HepG2 (cell line): Measurements from ENCODE around the gene SOAT2. TPM values are rescaled to one million over a fixed set of nuclear protein-coding genes. Genes with fewer than 3 reads are reported as not detected.
A peak's percentile ranks its signal among the peaks of the same experiment; 100 is the strongest.

Source experiments
- DMAP1 ChIP-seq: IDR thresholded peaks from 2 replicates; pipeline ENCODE4 v1.6.1; 2016
- KMT2B ChIP-seq: IDR thresholded peaks from 2 replicates; pipeline ENCODE4 v1.6.1; 2016; ENCODE audit warnings: missing genetic modification reagents, missing compliant biosample characterization
- NRL ChIP-seq: sonication (generic); formaldehyde crosslinking; IDR thresholded peaks from 2 replicates; pipeline ENCODE4 v1.5.0; 2020; ENCODE audit warnings: missing genetic modification reagents, mild to moderate bottlenecking, moderate library complexity, borderline replicate concordance
- SNAPC2 ChIP-seq: sonication (generic); formaldehyde crosslinking; IDR thresholded peaks from 2 replicates; pipeline ENCODE4 v1.8.1; 2022; ENCODE audit warnings: mild to moderate bottlenecking, missing genetic modification reagents
- SRY ChIP-seq: sonication (generic); formaldehyde crosslinking; IDR thresholded peaks from 2 replicates; pipeline ENCODE4 v1.8.0; 2022; ENCODE audit warnings: mild to moderate bottlenecking, missing genetic modification reagents
- STAT5B ChIP-seq: sonication (generic); formaldehyde crosslinking; IDR thresholded peaks from 2 replicates; pipeline ENCODE4 v1.4.0; 2020; ENCODE audit warnings: missing genetic modification reagents
- TARDBP ChIP-seq: sonication (generic); formaldehyde crosslinking; IDR thresholded peaks from 2 replicates; pipeline ENCODE4 v1.8.0; 2022; ENCODE audit warnings: mild to moderate bottlenecking, missing genetic modification reagents
- U2AF2 ChIP-seq: fragments of 200-400 bp; formaldehyde crosslinking; IDR thresholded peaks from 2 replicates; pipeline ENCODE4 v1.6.1; 2017; ENCODE audit warnings: low read depth, mild to moderate bottlenecking, low read length
- ZBTB42 ChIP-seq: sonication (generic); formaldehyde crosslinking; IDR thresholded peaks from 2 replicates; pipeline ENCODE4 v1.5.0; 2020; ENCODE audit warnings: mild to moderate bottlenecking, missing genetic modification reagents
- ZFP82 ChIP-seq: sonication (generic); formaldehyde crosslinking; IDR thresholded peaks from 2 replicates; pipeline ENCODE4 v1.5.1; 2020; ENCODE audit warnings: mild to moderate bottlenecking, missing genetic modification reagents, borderline replicate concordance
- ZNF143 ChIP-seq: sonication (generic); formaldehyde crosslinking; IDR thresholded peaks from 2 replicates; pipeline ENCODE4 v1.4.0; 2020; ENCODE audit warnings: missing genetic modification reagents
- ZNF3 ChIP-seq: IDR thresholded peaks from 2 replicates; pipeline ENCODE4 v1.7.0; 2017; ENCODE audit warnings: inconsistent platforms
- ZNF329 ChIP-seq: sonication (generic); formaldehyde crosslinking; IDR thresholded peaks from 2 replicates; pipeline ENCODE4 v1.9.0; 2021; ENCODE audit warnings: low read depth, mild to moderate bottlenecking, missing genetic modification reagents
- ZNF432 ChIP-seq: sonication (generic); formaldehyde crosslinking; IDR thresholded peaks from 2 replicates; pipeline ENCODE4 v1.5.0; 2020; ENCODE audit warnings: missing genetic modification reagents, mild to moderate bottlenecking, borderline replicate concordance
- ZNF446 ChIP-seq: sonication (generic); formaldehyde crosslinking; IDR thresholded peaks from 2 replicates; pipeline ENCODE4 v1.5.0; 2020; ENCODE audit warnings: mild to moderate bottlenecking, missing genetic modification reagents
- ZNF841 ChIP-seq: sonication (generic); formaldehyde crosslinking; IDR thresholded peaks from 2 replicates; pipeline ENCODE4 v1.8.1; 2023; ENCODE audit warnings: missing genetic modification reagents, borderline replicate concordance
- polyA plus RNA-seq, 8 experiments: library from polyadenylated mRNA; depleted of rRNA in 3 of 8; stranded (reverse) in 7 of 8; unstranded in 1 of 8; fragments of >200 nt; fragmentation: Illumina TruSeq in 4 of 8; extraction: Trizol in 4 of 8; gene quantifications; 2 replicates each; pipeline versions ENCODE4 v1.2.1 to v1.2.3, GENCODE V29; 2011 to 2016; ENCODE audit warnings: low read depth in 4 of 8, missing spikeins in 1 of 8, mixed read lengths in 1 of 8; ENCODE audit not compliant: insufficient read depth in 1 of 8
- total RNA-seq, 5 experiments: library from RNA; depleted of rRNA; stranded (reverse); fragments of >200 nt; fragmentation: Illumina TruSeq; extraction: Trizol; gene quantifications; 2 replicates each; pipeline ENCODE4 v1.2.3, GENCODE V29; 2016; ENCODE audit warnings: low read depth in 1 of 5
- TF ChIP-seq, protein P1 (sequence below): sonication (generic); formaldehyde crosslinking; conservative IDR thresholded peaks from 2 replicates; pipeline ENCODE4 v1.8.0; 2022; ENCODE audit warnings: low read depth, missing genetic modification reagents
- TF ChIP-seq, protein P2 (sequence below): sonication (generic); formaldehyde crosslinking; IDR thresholded peaks from 2 replicates; pipeline ENCODE4 v1.5.1; 2020; ENCODE audit warnings: mild to moderate bottlenecking, missing genetic modification reagents
- TF ChIP-seq, protein P3 (sequence below): sonication (generic); formaldehyde crosslinking; IDR thresholded peaks from 2 replicates; pipeline ENCODE4 v1.4.0; 2020; ENCODE audit warnings: low read depth, mild to moderate bottlenecking, missing genetic modification reagents
- TF ChIP-seq, protein P4 (sequence below): IDR thresholded peaks from 2 replicates; pipeline ENCODE4 v1.6.1; 2018; ENCODE audit warnings: missing genetic modification reagents
- TF ChIP-seq, protein P5 (sequence below): sonication (generic); formaldehyde crosslinking; IDR thresholded peaks from 2 replicates; pipeline ENCODE4 v1.4.0; 2020; ENCODE audit warnings: mild to moderate bottlenecking, missing genetic modification reagents

Gene SOAT2
- total and polyA plus RNA-seq, 2 of the 13 experiments (the other 11 are each of a cell fraction or from before 2014, with no cell fraction given), result 14.9 to 108 TPM

DNA sequence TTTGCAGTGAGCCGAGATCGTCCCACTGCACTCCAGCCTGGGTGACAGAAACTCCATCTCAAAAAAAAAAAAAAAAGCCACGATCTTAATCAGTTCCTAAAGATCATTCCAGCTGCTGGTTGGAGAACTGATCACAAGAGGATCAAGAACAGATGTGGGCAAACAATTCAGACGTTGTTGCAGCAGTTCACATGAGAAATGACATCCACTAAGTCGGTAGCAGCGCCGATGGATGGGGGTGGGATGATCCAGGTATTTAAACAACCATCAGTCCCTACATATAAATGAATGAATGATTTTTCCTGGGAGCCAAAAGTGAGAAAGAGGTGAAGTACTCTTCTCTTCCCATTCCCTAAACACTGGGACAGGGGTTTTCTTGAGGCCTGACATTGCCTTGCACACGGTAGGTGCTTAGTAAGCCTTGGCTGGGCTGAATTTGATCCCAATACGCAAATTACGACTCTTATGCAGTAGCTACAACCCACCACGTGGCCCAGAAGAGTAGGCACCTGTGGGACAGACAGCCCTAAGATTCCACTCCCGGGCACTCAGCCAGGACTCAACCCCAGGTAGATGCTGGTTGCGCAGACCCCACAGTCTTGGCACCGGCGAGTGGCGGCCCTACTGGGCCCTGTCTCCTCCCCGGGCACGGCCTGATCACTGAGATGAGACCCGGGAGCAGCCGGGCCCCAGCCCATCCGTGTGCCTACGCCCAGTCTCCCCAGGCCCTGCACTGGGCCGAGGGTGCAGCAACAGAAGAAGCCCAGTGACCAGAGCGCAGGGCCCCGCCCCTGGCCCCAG is 24.7 kb upstream of the SOAT2 start (continued):
- TF ChIP-seq, protein P1, sequence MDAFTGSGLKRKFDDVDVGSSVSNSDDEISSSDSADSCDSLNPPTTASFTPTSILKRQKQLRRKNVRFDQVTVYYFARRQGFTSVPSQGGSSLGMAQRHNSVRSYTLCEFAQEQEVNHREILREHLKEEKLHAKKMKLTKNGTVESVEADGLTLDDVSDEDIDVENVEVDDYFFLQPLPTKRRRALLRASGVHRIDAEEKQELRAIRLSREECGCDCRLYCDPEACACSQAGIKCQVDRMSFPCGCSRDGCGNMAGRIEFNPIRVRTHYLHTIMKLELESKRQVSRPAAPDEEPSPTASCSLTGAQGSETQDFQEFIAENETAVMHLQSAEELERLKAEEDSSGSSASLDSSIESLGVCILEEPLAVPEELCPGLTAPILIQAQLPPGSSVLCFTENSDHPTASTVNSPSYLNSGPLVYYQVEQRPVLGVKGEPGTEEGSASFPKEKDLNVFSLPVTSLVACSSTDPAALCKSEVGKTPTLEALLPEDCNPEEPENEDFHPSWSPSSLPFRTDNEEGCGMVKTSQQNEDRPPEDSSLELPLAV, result no peak
- TF ChIP-seq SNAPC2 (CRISPR knock-in tag), result no peak
- TF ChIP-seq ZNF432 (CRISPR knock-in tag), result no peak
- TF ChIP-seq DMAP1 (CRISPR knock-in tag), result peak; percentile 29; the same call in 1 of the 2 replicates
- TF ChIP-seq U2AF2, result no peak
- no peak for TF ChIP-seq KMT2B (CRISPR knock-in tag)
- TF ChIP-seq ZNF841 (CRISPR knock-in tag), result no peak
- TF ChIP-seq ZNF143 (CRISPR knock-in tag), result no peak
- TF ChIP-seq STAT5B, result 0 out of 2 replicates have a peak, but pooled peaks have one; percentile 45
- TF ChIP-seq, protein P2, sequence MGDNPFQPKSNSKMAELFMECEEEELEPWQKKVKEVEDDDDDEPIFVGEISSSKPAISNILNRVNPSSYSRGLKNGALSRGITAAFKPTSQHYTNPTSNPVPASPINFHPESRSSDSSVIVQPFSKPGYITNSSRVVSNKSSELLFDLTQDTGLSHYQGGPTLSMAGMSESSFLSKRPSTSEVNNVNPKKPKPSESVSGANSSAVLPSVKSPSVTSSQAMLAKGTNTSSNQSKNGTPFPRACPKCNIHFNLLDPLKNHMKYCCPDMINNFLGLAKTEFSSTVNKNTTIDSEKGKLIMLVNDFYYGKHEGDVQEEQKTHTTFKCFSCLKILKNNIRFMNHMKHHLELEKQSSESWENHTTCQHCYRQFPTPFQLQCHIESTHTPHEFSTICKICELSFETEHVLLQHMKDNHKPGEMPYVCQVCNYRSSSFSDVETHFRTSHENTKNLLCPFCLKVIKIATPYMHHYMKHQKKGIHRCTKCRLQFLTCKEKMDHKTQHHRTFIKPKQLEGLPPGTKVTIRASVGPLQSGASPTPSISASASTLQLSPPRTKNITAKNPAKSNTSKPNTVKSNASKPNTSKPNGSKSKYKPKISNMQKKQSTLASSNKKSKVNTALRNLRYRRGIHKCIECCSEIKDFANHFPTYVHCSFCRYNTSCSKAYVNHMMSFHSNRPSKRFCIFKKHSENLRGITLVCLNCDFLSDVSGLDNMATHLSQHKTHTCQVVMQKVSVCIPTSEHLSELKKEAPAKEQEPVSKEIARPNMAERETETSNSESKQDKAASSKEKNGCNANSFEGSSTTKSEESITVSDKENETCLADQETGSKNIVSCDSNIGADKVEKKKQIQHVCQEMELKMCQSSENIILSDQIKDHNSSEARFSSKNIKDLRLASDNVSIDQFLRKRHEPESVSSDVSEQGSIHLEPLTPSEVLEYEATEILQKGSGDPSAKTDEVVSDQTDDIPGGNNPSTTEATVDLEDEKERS (CRISPR knock-in tag), result no peak
- TF ChIP-seq NRL (CRISPR knock-in tag), result 0 out of 2 replicates have a peak, but pooled peaks have one; percentile 21
- TF ChIP-seq ZNF3 (CRISPR knock-in tag), result 0 out of 2 replicates have a peak, but pooled peaks have one; percentile 27
- no peak for TF ChIP-seq TARDBP
- TF ChIP-seq ZNF329, result no peak
- TF ChIP-seq, protein P3, sequence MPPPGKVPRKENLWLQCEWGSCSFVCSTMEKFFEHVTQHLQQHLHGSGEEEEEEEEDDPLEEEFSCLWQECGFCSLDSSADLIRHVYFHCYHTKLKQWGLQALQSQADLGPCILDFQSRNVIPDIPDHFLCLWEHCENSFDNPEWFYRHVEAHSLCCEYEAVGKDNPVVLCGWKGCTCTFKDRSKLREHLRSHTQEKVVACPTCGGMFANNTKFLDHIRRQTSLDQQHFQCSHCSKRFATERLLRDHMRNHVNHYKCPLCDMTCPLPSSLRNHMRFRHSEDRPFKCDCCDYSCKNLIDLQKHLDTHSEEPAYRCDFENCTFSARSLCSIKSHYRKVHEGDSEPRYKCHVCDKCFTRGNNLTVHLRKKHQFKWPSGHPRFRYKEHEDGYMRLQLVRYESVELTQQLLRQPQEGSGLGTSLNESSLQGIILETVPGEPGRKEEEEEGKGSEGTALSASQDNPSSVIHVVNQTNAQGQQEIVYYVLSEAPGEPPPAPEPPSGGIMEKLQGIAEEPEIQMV (CRISPR knock-in tag), result no peak
- TF ChIP-seq ZNF446 (CRISPR knock-in tag), result no peak
- TF ChIP-seq ZBTB42, result no peak
- no peak; the same call in 1 of the 2 replicates for TF ChIP-seq SRY
- TF ChIP-seq, protein P4, sequence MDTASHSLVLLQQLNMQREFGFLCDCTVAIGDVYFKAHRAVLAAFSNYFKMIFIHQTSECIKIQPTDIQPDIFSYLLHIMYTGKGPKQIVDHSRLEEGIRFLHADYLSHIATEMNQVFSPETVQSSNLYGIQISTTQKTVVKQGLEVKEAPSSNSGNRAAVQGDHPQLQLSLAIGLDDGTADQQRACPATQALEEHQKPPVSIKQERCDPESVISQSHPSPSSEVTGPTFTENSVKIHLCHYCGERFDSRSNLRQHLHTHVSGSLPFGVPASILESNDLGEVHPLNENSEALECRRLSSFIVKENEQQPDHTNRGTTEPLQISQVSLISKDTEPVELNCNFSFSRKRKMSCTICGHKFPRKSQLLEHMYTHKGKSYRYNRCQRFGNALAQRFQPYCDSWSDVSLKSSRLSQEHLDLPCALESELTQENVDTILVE, result no peak
- TF ChIP-seq, protein P5, sequence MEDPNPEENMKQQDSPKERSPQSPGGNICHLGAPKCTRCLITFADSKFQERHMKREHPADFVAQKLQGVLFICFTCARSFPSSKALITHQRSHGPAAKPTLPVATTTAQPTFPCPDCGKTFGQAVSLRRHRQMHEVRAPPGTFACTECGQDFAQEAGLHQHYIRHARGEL (CRISPR knock-in tag), result no peak
- TF ChIP-seq ZFP82, result peak; percentile 74; the same call in 1 of the 2 replicates
